Activated CD8-positive, alpha-beta memory T cell treated with anti-CD3 and anti-CD28 coated beads for 24 hours (primary cell): Measurements from ENCODE around the gene ACBD3.
A peak's percentile ranks its signal among the peaks of the same experiment; 100 is the strongest.

ENCODE experiments used
- DNase-seq: peaks from one replicate; pipeline ENCODE4 v3.0.0-alpha.2; 2020

The ACBD3 gene

DNA sequence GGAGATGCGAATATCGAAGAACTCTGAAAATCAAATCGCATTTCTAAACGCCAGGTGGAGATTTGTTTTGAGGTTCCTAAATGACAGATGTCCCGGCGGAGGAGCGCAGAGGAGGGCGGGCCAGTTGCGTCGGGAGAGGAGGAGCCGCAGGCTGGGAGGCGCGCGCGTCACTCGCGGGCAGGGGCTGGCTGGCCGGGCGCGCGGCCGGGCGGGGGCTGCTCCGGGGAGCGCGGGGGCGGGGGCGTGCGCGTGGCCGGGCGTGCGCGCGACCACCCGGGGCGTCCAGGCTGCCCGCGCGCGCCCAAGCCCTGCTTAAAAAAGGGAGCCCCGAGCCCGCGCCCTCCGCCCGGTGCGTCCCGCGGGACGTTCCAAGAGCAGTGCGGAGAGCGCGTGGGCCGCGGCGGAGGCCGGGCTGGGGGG, 76.7 kb downstream of the ACBD3 start:
- peak; percentile 89 for DNase-seq

DNA sequence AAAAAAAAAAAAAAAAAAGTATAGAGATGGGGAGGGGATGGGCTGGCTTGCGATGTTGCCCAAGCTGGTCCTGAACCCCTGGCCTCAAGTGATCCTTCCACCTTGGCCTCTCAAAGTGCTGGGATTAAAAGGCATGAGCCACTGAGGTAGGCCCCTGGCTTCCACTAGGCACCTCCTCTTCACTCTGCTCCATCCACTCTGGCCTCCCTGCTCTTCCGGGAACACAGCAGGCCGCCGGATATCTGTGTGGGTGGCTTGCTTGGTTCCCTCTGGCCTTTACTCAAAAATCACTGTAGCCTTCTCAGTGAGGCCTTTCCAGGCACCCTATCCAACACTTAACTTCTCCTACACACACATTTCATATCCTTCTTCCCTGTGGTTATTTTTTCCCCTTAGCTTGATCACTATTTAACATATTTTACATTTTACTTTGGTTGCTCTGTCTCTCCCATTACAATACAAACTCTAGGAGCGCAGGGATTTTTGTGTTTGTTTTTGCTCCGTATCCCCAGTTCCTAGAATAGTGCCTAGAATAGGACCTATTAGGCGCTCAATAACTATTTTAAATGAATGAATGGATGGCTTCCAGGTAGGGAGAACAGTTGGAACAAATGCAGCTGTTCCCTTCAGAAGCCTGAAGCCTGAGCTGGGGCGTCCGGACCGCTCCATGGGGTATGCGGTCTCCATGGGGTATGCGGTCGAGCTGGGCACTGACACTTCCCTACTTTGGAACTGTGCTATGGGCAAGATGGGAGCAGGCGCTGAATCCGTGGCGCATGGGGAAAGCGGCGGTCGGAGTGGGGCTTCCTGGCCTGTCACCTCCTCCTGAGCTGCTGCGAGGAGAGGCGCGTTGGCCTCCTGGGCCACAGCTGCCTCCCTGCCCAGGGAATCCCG, 77.4 kb downstream of the ACBD3 start:
- DNase-seq, result no peak

DNA sequence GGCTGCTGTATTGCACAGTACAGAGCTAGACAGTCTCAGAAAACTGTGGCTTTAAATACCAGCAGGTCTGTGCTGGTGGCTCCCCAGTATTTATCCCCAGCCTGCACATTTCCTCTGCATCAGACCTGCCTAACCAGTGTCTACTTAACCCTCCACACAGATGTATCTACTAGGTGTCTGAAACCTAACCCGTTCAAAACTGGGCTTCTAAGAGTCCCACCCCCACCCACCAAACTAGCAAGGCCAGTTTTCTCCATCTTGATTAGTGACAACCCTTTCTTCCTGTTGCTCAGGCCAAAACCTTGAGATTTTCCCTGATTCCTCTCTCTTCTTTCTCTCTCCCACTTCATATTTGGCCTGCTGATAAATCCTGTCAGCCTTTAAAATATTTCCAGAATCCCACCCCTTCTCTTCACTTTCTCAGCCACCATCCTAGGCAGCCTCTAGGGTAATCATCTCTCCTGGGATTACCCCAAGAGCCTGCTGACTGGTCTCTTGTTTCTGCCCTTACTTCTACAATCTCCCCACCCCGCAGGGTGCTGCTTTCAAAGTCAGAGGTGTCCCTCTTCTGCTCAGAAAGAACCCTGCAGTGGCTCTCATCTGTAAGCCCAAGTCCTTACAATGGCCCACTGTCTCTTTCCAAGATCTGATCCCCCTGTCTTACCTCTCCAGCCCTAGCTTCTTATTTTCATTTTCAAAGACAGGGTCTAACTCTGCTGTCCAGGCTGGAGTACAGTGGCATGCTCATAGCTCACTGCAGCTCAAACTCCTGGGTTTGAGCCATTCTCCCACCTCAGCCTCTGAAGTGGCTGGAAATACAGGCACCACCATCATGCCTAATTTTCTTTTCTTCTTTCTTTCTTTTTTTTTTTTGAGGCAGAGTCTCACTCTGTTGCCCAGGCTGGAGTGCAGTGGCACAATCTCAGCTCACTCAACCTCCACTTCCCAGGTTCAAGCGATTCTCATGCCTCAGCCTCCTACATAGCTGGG, 78.8 kb downstream of the ACBD3 start:
- no peak for DNase-seq

DNA sequence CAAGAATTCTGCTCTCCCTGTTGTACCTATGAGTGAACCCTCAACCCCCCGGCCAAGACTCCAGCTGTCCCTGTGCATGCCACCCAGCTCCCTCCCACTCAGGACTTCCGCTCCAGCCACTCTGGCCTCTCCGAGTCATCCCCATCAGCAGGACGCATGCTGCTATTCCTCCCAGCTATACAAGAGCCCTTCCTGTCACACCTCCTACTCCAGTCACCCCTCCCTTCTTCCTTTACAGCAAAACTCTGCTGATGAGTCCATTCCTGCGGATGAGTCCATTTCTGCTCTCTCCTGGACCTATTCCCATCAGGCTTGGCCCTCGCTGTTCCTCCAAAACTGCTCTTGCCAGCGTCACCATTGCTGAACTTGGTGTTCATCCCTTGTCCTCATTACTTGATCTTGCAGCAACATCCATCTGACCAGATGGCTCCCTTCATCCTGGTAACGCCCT, 81.8 kb downstream of the ACBD3 start:
- no peak for DNase-seq

DNA sequence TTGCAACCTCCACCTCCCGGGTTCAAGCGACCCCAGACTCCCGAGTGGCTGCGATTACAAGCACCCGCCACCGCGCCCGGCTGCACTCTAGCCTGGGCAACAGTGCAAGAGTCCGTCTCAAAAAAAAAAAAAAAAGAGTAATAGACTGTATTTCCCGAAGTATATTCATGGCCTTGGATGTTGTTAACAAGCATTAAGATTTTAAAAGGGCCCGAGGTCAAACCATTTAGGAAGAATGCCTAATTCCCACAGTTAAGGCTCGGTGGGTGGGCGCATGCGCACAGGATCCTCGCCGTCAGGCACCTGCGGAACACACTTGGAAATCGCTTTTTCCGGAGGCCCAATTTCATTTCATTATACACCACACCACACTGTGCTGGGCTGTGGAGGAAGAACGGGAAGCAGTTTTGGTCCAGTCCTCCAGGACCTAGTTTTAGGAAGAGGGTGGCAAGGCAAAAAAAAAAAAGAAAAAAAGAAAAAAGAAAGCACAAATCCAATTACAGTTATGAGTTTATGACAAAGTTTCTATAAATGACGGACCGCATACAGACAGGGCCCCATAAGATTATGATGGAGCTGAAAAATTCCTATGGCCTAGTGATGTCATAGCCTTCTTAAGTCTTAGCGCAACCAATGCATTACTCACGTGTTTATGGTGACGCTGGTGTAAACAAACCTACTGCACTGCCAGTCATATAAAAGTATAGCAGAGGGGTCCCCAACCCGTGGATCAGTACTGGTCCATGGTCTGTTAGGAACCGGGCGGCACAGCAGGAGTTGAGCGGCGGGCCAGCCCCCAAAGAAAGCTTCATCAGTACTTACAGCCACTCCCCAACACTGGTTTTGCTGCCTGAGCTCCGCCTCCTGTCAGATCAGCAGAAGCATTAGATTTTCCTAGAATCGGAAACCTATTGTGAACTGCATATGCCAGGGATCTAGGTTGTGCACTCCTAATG, 85.8 kb downstream of the ACBD3 start:
- peak; percentile 71 for DNase-seq

DNA sequence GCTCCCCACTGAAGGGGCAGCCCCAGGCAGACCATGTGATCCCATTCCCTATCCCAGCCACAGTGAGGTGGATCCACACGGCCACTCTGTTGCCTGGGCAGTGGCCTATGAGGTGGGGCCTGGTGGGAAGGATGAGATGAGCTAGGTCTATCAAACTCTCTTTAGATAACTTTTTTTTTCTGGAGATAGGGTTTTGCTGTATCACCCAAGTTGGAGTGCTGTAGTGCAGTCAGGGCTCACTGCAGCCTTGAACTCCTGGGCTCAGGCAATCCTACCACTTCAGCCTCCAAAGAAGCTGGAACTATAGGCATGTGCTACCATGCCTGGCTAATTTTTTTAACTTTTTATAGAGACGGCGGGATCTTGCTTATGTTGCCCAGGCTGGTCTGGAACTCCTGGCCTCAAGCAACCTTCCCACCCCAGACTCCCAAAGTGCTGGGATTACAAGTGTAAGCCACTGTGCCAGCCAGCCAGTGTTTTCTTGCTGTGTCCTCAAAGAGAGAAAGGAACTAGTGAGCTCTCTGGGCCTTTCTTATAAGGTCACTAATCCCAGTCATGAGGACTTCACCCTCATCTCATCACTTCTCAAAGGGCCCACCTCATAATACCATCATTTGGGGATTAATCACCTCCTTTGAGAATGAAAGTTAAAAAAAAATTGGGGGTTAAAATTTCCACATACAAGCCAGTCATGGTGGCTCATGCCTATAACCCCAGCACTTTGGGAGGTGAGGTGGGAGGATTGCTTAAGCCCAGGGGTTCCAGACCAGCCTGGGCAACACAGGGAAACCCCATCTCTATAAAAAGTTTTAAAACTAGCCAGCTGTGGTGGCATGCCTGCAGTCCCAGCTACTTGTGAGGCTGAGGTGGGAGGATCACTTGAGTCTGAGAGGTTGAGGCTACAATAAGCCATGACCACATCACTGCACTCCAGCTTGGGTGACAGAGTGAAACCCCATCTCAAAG, 87.4 kb downstream of the ACBD3 start:
- no peak for DNase-seq

DNA sequence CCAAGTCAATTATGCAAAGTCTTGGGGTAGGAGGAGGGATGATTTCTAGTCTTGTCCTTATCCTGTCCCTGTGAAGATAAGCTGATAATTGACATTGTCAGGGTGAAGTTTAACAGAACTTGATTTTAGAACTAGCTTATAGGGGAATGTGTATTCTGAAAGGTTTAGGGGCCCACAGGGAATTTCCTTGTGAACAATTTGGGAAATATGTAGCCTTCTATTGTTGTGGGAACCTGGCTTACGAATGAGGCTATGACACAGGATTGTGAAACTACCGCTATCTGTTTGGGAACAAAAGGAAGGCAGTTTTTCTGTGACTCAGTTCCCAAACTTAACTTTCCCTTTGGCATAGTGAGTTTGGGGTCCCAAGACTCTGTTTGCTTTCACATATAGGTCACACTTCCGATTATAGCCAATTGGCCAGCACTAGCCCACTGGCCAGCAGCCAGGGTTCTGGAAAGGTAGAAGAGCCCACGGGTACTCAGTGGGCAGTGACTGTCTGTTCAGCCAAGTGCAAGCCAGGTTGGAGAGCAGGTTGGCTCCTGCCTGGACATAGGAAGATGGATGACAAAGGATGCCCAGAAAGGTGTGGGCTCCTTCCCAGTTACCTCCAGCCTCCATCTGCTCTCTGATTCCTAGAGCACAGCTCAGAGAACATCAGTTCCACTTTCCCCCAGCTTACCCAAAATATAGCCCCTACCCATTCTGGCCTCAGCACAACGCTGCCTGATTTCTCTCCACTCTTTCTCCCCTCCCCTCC, 88.5 kb downstream of the ACBD3 start:
- no peak for DNase-seq

DNA sequence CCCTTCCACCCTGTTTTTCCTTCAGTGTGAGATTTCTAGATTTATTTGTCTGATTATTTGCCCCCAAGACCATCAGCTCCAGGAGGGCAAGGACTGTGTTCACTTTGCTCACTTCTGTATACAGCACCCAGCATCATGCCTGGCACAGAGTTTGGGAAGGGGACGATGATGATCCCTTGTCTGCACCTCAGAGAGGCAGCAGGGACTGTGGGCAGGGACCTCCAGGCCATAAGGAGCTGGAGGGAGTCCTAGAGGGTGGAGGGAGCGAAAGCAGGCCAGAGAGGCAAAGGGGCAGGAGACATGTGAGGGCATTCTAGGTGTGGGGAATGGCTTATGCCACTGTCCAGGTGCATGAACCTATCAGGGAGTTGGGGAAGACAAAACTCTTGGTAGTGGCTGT, 91.3 kb downstream of the ACBD3 start:
- no peak for DNase-seq
